Right cardiac atrium (tissue), 5 donors: Measurements from ENCODE around the gene GCH1. TPM values are rescaled to one million over a fixed set of nuclear protein-coding genes. Genes with fewer than 3 reads are reported as not detected.
"Not testable (repeated sequence)": the region's sequence is repeated elsewhere in the genome, so short reads cannot be mapped to it uniquely, and the experiment has no call there.

Experiments
- ATAC-seq, 2 donors: fragments of 200-7000 bp; cut with Tn5 transposase; one replicate each; pipeline versions ENCODE4 v1.8.0 to v1.9.1; 2020; ENCODE audit warnings: moderate library complexity in 2 of 2, mild to moderate bottlenecking in 1 of 2
- DNase-seq, 3 donors: peaks; one replicate each; pipeline ENCODE4 v3.0.0-alpha.2; 2020
- H3K27ac ChIP-seq: one replicate; pipeline ENCODE4 v1.5.1; 2013; ENCODE audit warnings: mild to moderate bottlenecking, low read length, control low read depth, moderate library complexity
- H3K27me3 ChIP-seq: one replicate; pipeline ENCODE4 v1.6.1; 2013; ENCODE audit not compliant: control insufficient read depth, insufficient read depth
- H3K4me1 ChIP-seq: one replicate; pipeline ENCODE4 v1.6.1; 2013; ENCODE audit warnings: low read length; ENCODE audit not compliant: control insufficient read depth, insufficient read depth
- H3K4me3 ChIP-seq: one replicate; pipeline ENCODE4 v1.5.1; 2013; ENCODE audit warnings: low read length, control low read depth
- H3K9me3 ChIP-seq: one replicate; pipeline ENCODE4 v1.6.1; 2013; ENCODE audit warnings: low read length; ENCODE audit not compliant: control insufficient read depth
- WGBS: extraction: QIAGEN DNeasy Blood & Tissue Kit; methylation state at CpG from one replicate; pipeline ENCODE4 v1.1.7; 2013; 5-methylcytosine and 5-hydroxymethylcytosine counted together
- intact Hi-C, 4 donors: fragments of 100-400 bp; cut with DNase I; formaldehyde crosslinking; loops; one replicate each; pipeline versions ENCODE4 v1.11.0 to v1.14.0; 2022 to 2023
- polyA plus RNA-seq: library from polyadenylated mRNA; stranded (reverse); fragments of 200-250 nt; gene quantifications from one replicate; pipeline ENCODE4 v1.2.3, GENCODE V29; 2013
- total RNA-seq, 4 donors: library from RNA; stranded (reverse); fragmentation: NEBNext Ultra II Directional; extraction: Animal tissue kit (Norgen Biotek cat#: 25700); gene quantifications; one replicate each; pipeline ENCODE4 v1.2.1, GENCODE V29; 2021
- donor health status: healthy with polysubstance abuse.
- donor health status: DM: no; HTN: yes; CAD: no.
- donor health status: DM: no; HTN: no; CAD: no.
- donor health status: DM: no; HTN: yes; CAD: no; lungs with severe emphysema.
- donor health status: DM: yes; HTN: yes; CAD: no.

Gene GCH1
- total and polyA plus RNA-seq, 5 donors, result 1.6 to 4.8 (median 2.2) TPM

DNA sequence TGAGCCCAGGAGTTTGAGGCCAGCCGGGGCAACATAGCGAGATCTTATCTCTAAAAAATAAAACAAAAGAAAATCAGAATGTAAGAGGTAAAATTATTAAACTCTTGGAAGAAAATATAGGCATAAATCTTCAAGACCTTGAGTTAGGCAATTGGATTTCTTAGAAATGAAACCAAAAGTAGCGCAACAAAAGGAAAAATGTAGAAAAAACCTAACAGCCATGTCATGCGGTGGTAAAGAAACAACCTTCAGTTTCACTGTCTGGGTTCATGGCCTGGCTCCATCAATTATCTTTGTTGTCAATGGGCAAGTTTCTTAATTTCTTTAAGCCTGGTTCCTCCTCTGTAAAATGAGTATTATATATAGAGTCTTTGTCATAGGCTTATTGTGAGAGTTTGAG is 5.6 kb upstream of the GCH1 start:
- Histone ChIP-seq H3K4me1 (no peaks in the 10 kb centered on the region), H3K27me3 (no peaks in the 10 kb centered on the region), H3K27ac (no peak overlapping the region), H3K9me3 (no peaks in the 10 kb centered on the region), H3K4me3 (no peak overlapping the region)
- intact Hi-C loops, result no loop called here
- DNase-seq, result no peak
- WGBS, result 82% methylated on average over 4 of the region's 4 CpGs
- ATAC-seq, result no peak

DNA sequence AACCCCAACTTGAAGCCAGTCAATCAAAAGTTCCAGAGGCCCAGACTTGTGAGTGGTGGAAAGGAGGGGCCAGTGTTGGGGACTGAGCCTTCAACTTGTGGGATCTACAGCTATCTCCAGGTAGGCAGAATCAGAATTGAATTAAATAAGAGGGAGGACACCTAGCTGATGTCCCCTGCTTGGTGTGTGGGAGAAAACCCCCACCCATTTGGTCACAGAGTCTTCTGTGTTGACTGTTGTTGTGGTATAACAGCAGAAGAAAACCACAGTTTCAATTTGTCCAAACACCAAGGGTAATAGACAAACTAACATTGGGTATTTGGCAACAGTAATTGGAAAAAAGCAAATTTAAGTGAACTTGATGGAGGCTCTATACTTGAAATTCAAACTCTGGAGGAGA is 3.4 kb upstream of the GCH1 start:
- ATAC-seq (no peak), DNase-seq (no peak)
- intact Hi-C loops, result no loop called here
- Histone ChIP-seq H3K4me1 (no peaks in the 10 kb centered on the region), H3K27me3 (no peaks in the 10 kb centered on the region), H3K4me3 (no peak overlapping the region), H3K9me3 (no peaks in the 10 kb centered on the region), H3K27ac (no peak overlapping the region)

DNA sequence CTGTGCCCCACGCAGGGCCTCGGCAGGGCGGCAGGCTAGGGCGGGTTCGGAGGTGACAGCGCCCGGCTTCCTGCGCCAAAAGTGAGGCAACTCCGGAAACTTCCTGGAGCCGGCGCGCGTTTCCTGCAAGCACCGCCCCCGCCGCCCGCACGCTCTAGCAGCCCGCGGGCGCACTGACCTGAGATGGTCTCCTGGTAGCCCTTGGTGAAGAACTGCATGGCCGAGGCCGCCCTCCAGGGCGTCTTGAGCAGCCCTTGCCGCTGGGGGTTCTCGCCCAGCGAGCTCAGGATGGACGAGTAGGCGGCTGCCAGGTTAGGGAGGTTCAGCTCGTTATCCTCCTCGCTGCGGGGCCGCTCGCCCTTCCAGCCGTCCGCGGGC is 494 bp downstream of the GCH1 start:
- no peaks in the 10 kb centered on the region for H3K9me3 ChIP-seq
- H3K4me3 ChIP-seq, result peak overlapping the region; percentile 78
- peak; percentile 73 to 90 (median 87) for DNase-seq
- intact Hi-C loops, result no loop called here
- no peaks in the 10 kb centered on the region for H3K4me1 ChIP-seq
- peak overlapping the region; percentile 48 for H3K27ac ChIP-seq
- H3K27me3 ChIP-seq, result no peaks in the 10 kb centered on the region
- ATAC-seq, result peak; percentile 82 to 86
- under 1% methylated on average over 37 of the region's 37 CpGs for WGBS

DNA sequence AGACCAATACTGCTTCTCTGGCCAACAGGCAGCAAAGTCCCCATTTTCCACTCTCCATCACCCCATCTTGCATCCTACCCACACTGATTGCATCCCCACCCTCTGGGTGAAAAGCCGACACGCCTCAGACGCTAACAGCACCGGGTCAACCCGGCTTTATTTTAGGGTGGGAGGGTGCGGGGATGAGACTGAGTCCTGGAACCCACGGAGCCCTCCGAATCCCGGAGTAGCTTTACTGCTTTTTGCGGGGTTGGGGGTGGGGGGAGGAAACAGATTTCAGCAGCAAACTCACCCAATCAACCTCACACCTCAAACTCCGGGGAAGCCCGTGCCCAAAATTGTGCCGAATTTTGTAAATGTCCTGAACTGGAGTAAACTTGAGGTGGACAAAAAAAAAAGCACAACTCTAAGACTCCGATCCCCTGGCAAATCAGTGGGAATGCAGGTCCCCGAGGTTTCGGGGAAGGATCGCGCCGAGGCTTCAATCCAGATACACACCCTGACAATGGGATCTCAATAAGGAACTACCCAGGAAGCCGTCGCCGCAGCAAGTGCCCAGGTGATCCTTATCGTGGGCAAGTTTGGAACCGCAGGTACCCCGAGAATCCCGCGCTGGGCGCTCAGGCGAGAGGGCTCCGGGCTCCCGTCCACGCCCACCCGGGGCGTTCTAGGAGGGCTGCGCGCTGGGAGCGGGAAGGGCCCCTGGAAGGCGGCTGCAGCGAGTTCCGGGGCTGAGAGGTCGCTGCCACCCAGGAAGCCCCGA is 1.1 kb downstream of the GCH1 start:
- Histone ChIP-seq H3K9me3 (no peaks in the 10 kb centered on the region), H3K4me1 (no peaks in the 10 kb centered on the region), H3K27me3 (no peaks in the 10 kb centered on the region), H3K27ac (peak overlapping the region; percentile 48), H3K4me3 (peak overlapping the region; percentile 78)
- 2% methylated on average over 42 of the region's 42 CpGs for WGBS
- ATAC-seq (peak in 1 of 2 donors; percentile 29), DNase-seq (no peak)
- intact Hi-C loops, result no loop called here

DNA sequence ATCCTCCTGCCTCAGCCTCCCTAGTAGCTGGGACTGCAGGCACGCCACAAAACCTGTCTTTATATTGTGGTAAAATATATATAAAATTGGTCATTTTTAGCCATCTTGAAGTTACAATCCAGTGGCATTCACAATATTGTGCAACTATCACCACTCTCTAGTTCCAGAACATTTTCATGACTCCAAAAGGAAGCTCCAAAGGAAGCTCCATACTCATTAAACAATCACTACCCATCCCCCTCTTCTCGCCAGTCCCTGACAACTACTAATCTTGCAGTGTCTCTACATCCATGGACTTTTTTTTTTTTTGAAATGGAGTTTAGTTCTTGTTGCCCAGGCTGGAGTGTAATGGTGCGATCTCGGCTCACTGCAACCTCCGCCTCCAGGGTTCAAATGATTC is 3.1 kb downstream of the GCH1 start:
- ATAC-seq (no peak), DNase-seq (no peak)
- Histone ChIP-seq H3K9me3 (no peaks in the 10 kb centered on the region), H3K4me3 (no peak overlapping the region), H3K27me3 (no peaks in the 10 kb centered on the region), H3K27ac (no peak overlapping the region), H3K4me1 (no peaks in the 10 kb centered on the region)
- intact Hi-C loops, result loop anchor here in 2 of 4 donors (10.0 kb wide), 2 partner anchors 95 to 335 kb away; partner anchors contain the start of gene SAMD4A (in 1 of the 2)
- 98% methylated on average over 5 of the region's 5 CpGs for WGBS

DNA sequence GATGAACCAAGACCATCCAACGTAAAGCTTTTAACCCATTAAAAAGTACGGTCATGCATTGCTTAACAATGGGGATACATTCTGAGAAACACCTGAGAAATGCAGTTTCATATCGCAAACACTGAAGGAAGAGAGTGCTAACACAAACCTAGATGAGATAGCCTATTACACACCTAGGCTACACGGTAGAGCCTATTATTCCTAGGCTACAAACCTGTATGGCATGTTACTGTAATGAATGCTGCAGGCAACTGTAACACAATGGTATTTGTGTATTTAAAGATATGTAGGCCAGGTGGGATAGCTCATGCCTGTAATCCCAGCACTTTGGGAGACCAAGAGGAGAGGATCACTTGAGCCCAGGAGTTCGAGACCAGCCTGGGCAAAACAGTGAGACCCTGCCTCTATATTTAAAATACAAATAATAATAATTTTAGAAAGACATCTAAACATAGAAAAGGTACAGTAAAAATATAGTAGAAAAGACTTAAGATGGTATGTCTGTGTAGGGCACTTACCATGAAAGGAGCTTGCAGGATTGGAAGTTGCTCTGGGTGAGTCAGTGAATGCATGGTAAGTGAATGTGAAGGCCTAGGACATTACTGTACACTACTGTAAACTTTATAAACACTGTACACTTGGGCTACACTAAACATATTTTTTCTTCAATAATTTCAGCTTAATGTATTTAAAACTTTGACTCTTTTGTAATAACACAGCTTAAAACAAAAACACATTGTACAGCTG is 4.6 kb downstream of the GCH1 start:
- not testable (repeated sequence) for H3K27me3 ChIP-seq, H3K9me3 ChIP-seq, H3K4me3 ChIP-seq, H3K4me1 ChIP-seq, H3K27ac ChIP-seq, DNase-seq, ATAC-seq
- intact Hi-C loops, result loop anchor here in 2 of 4 donors (10.0 kb wide), 2 partner anchors 93 to 333 kb away; partner anchors contain the start of gene SAMD4A (in 1 of the 2)
- 96% methylated on average over 5 of the region's 5 CpGs for WGBS

DNA sequence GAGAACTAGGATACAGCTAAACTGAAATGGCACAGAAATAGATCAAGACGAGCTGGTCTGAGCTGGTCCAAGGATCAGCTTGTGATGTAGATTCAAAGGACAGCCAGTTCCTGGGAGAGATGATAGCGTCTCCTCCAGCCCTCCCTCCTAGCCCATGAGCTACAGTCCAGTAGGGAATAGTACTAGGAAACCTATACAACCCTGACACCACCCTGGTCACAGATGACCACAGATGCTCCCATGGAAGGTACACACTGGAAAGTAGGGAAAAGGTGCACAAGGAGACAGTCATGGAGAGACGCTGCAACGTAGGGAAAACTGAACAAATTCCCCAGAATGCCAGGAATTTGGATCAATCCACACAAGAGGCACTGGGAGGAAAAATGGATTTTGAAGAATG is 6.9 kb downstream of the GCH1 start:
- Histone ChIP-seq H3K9me3 (no peaks in the 10 kb centered on the region), H3K27ac (no peak overlapping the region), H3K4me3 (no peak overlapping the region), H3K27me3 (no peaks in the 10 kb centered on the region), H3K4me1 (no peaks in the 10 kb centered on the region)
- WGBS, result 78% methylated on average over 4 of the region's 4 CpGs
- DNase-seq (no peak), ATAC-seq (peak in 1 of 2 donors; percentile 45)
- intact Hi-C loops, result loop anchor here in 2 of 4 donors (10.0 kb wide), 2 partner anchors 91 to 331 kb away; partner anchors contain the start of gene SAMD4A (in 1 of the 2)

DNA sequence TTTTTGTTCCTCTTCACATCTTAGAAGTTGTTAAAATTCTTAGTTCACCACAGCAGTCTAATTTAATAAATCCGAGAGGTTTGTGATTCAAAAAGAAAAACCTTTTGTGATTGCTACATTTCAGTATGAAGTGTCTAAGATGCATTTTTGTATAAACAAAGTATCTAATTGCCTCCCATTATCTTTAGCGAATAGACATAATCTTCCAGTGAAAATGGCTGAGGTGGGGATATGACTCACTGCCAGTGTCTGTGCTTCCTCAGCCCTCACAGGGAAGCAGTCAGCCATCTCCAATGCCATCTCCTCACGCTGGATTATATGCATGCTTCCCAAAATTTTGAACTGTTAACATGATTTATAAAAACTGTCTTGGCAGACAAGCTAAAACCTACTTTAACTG is 7.6 kb downstream of the GCH1 start:
- no peak overlapping the region for H3K4me3 ChIP-seq
- H3K4me1 ChIP-seq, result no peaks in the 10 kb centered on the region
- DNase-seq (no peak), ATAC-seq (no peak)
- H3K27ac ChIP-seq, result no peak overlapping the region
- intact Hi-C loops, result loop anchor here in 2 of 4 donors (10.0 kb wide), 2 partner anchors 90 to 330 kb away; partner anchors contain the start of gene SAMD4A (in 1 of the 2)
- no peaks in the 10 kb centered on the region for H3K27me3 ChIP-seq
- H3K9me3 ChIP-seq, result no peaks in the 10 kb centered on the region
- 69% methylated on average over 3 of the region's 3 CpGs for WGBS

DNA sequence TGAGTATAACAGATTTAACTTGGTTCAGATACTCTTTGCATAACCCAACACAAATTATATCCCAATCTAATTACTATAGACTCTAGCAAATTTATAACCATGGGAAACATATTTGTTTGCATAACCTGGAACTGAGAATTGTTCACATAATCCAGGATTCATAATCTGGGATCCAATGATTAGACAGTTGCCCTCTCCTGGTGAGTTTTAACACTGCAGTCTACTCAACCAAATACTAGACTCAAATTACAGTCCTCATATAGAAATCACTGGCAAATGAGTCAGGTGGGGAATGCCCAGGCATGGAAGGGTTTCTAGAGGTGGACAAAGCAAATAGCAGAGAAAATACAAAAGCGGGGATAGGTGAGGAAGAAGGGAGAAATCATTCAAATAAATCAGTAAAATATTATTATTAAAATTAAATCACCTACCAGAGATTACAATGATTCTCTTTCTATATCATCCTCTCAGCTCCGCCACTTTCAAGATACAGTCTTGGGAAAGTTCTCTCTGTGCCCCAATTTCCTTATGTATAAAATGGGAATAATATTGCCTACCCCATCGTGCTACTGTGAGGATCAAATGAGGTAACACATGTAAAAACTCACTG is 9.4 kb downstream of the GCH1 start:
- intact Hi-C loops, result loop anchor here in 2 of 4 donors (10.0 kb wide), 2 partner anchors 88 to 328 kb away; partner anchors contain the start of gene SAMD4A (in 1 of the 2)

DNA sequence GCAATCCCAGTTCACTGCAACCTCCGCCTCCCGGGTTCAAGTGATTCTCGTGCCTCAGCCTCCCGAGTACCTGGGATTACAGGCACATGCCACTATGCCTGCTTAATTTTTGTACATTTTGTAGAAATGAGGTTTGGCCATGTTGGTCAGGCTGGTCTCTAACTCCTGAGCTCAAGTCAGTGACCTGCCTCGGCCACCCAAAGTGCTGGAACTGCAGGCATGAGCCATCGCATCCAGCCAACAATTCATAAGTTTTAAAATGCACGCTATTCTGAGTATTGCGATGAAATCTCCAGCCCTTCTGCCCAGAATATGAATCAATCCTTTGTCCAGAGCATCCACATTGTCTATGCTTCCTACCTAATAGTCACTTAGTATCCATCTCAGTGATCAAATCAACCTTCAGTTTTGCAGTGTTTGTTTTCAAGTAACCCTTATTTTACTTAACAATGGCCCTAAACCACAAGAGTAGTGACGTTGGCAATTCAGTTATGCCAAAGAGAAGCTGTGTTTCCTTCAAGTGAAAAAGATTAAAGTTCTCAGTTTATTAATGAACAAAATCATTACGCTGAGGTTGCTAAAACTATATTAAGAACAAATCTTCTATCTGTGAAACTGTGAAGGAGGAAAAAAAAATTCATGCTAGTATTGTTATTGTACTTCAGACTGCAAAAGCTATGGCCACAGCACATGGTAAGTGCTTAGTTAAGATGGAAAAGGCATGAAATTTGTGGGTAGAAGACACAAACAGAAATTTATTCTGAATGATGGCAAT is 11.0 kb downstream of the GCH1 start:
- H3K27ac ChIP-seq, result no peak overlapping the region
- DNase-seq (no peak), ATAC-seq (no peak)
- H3K27me3 ChIP-seq, result no peaks in the 10 kb centered on the region
- no peak overlapping the region for H3K4me3 ChIP-seq
- H3K4me1 ChIP-seq, result no peaks in the 10 kb centered on the region
- WGBS, result 88% methylated on average over 10 of the region's 10 CpGs
- no peaks in the 10 kb centered on the region for H3K9me3 ChIP-seq
- intact Hi-C loops, result loop anchor here in 2 of 4 donors (10.0 kb wide), 2 partner anchors 87 to 327 kb away; partner anchors contain the start of gene SAMD4A (in 1 of the 2)

More for the DNA sequence above, 9.4 kb downstream of the GCH1 start:
- Histone ChIP-seq H3K27ac (no peak overlapping the region), H3K9me3 (no peaks in the 10 kb centered on the region), H3K27me3 (no peaks in the 10 kb centered on the region), H3K4me3 (no peak overlapping the region), H3K4me1 (no peaks in the 10 kb centered on the region)
- DNase-seq (no peak), ATAC-seq (peak in 1 of 2 donors; percentile 65)
- 69% methylated on average over 3 of the region's 3 CpGs for WGBS
